KBM-7 (cell line): ENCODE measurements around the gene APEX1.
A peak's percentile ranks its signal among the peaks of the same experiment; 100 is the strongest.
"Not testable (repeated sequence)": the region's sequence is repeated elsewhere in the genome, so short reads cannot be mapped to it uniquely, and the experiment has no call there.

Experiments used
- DNase-seq: peaks from one replicate; pipeline ENCODE4 v3.0.0-alpha.2; 2015
- in situ Hi-C: fragments of 300-500 bp; cut with MboI; formaldehyde crosslinking; loops from 2 replicates; pipeline ENCODE4 v1.14.3; 2020; ENCODE audit warnings: low sequenced_read_pairs, low pct_unique_long_range_greater_than_20kb, mixed read lengths

APEX1 gene

GRCh38 chr14:20434701-20435581, 20.1 kb upstream of the APEX1 start:
- in situ Hi-C loops = no loop called here
- no peak for DNase-seq

- no peak for DNase-seq
- in situ Hi-C loops = no loop called here
These were observed 19.3 kb upstream of the APEX1 start, which contains the start of gene KLHL33 for GRCh38 chr14:20435582-20436362. Gene KLHL33, minus strand, starts transcription at chr14:20436166. Its CDS starts 355 bp downstream, at chr14:20435811.

- in situ Hi-C loops = no loop called here
- no peak for DNase-seq
These were observed 18.7 kb upstream of the APEX1 start for GRCh38 chr14:20436363-20436755.

GRCh38 chr14:20438664-20439063, 16.4 kb upstream of the APEX1 start:
- in situ Hi-C loops = no loop called here
- DNase-seq = no peak

GRCh38 chr14:20440465-20440864, 14.6 kb upstream of the APEX1 start:
- in situ Hi-C loops = no loop called here
- DNase-seq = no peak

- DNase-seq = peak; percentile 47
- in situ Hi-C loops = no loop called here
These were observed 14.1 kb upstream of the APEX1 start for GRCh38 chr14:20440882-20441281.

- in situ Hi-C loops = no loop called here
These were observed 13.6 kb upstream of the APEX1 start for GRCh38 chr14:20441461-20441860.

GRCh38 chr14:20443650-20444049, 11.4 kb upstream of the APEX1 start:
- in situ Hi-C loops, DNase-seq: not testable (repeated sequence)

More at GRCh38 chr14:20441461-20441860, 13.6 kb upstream of the APEX1 start:
- no peak for DNase-seq

- in situ Hi-C loops = no loop called here
- DNase-seq = no peak
These were observed 8.1 kb upstream of the APEX1 start for GRCh38 chr14:20446889-20447288.

- DNase-seq, in situ Hi-C loops: not testable (repeated sequence)
These were observed 2.2 kb upstream of the APEX1 start for GRCh38 chr14:20452831-20453230.

GRCh38 chr14:20455355-20456300, 602 bp downstream of the APEX1 start:
- no peak for DNase-seq
- in situ Hi-C loops = no loop called here

- no peak for DNase-seq
- in situ Hi-C loops = no loop called here
These were observed 1.9 kb downstream of the APEX1 start for GRCh38 chr14:20456971-20457370.

- in situ Hi-C loops = no loop called here
- no peak for DNase-seq
These were observed 3.2 kb downstream of the APEX1 start for GRCh38 chr14:20458031-20458789.

GRCh38 chr14:20460458-20461224, 5.6 kb downstream of the APEX1 start:
- DNase-seq = no peak
- in situ Hi-C loops = no loop called here

GRCh38 chr14:20461225-20462141, 6.5 kb downstream of the APEX1 start, which contains the start of gene PIP4P1:
Gene PIP4P1, minus strand, starts transcription at chr14:20461434. Its CDS starts 109 bp downstream, at chr14:20461325.
- DNase-seq = peak; percentile 99
- in situ Hi-C loops = no loop called here

- no peak for DNase-seq
- in situ Hi-C loops = no loop called here
These were observed 13.8 kb downstream of the APEX1 start for GRCh38 chr14:20468764-20469241.
